ENCODE data around the gene NSF. TPM values are rescaled to one million over a fixed set of nuclear protein-coding genes. Genes with fewer than 3 reads are reported as not detected.
"Not testable (repeated sequence)": the region's sequence is repeated elsewhere in the genome, so short reads cannot be mapped to it uniquely, and the experiment has no call there.

NSF gene
- total RNA-seq, 1 donor from 2014 or later = 36.1 TPM

GRCh38 chr17:46753776-46754175 is 163.3 kb downstream of the NSF start:
- no peak for DNase-seq (ENCODE audit: extremely low spot score in 2 of 2)
- Histone ChIP-seq H3K27ac (no peak overlapping the region), H3K4me3 (no peak overlapping the region), H3K9me3 (no peaks in the 10 kb centered on the region), H3K4me1 (no peaks in the 10 kb centered on the region), H3K36me3 (peaks cover 0 to 12% of the 10 kb centered on the region in 2 donors), H3K27me3 (no peaks in the 10 kb centered on the region)
- TF ChIP-seq POLR2A (IDR thresholded peaks at IDR 0.05) = no peak
- TF ChIP-seq POLR2AphosphoS5 (IDR thresholded peaks at IDR 0.05; ENCODE audit: insufficient read depth in 1 of 2, low read depth in 1 of 2) = no peak
- no peak for TF ChIP-seq CTCF (IDR thresholded peaks at IDR 0.05)
- intact Hi-C loops (cut with DNase I) = no loop called here

- Histone ChIP-seq H3K9me3 (no peaks in the 10 kb centered on the region), H3K4me1 (no peaks in the 10 kb centered on the region), H3K27me3 (no peaks in the 10 kb centered on the region), H3K27ac (no peak overlapping the region), H3K4me3 (no peak overlapping the region), H3K36me3 (peaks cover 0 to 12% of the 10 kb centered on the region in 2 donors)
- intact Hi-C loops (cut with DNase I) = no loop called here
- DNase-seq (ENCODE audit: extremely low spot score in 2 of 2) = no peak
- TF ChIP-seq POLR2A (IDR thresholded peaks at IDR 0.05) (no peak), POLR2AphosphoS5 (IDR thresholded peaks at IDR 0.05; ENCODE audit: insufficient read depth in 1 of 2, low read depth in 1 of 2) (no peak), CTCF (IDR thresholded peaks at IDR 0.05) (no peak)
Observed at GRCh38 chr17:46756081-46756735, 165.7 kb downstream of the NSF start.

- Histone ChIP-seq H3K9me3 (no peaks in the 10 kb centered on the region), H3K4me1 (no peaks in the 10 kb centered on the region), H3K27me3 (no peaks in the 10 kb centered on the region), H3K4me3 (no peak overlapping the region), H3K27ac (no peak overlapping the region), H3K36me3 (peaks cover 0 to 7% of the 10 kb centered on the region in 2 donors)
- DNase-seq (ENCODE audit: extremely low spot score in 2 of 2) = no peak
- intact Hi-C loops (cut with DNase I) = no loop called here
- TF ChIP-seq POLR2AphosphoS5 (IDR thresholded peaks at IDR 0.05; ENCODE audit: insufficient read depth in 1 of 2, low read depth in 1 of 2) (no peak), CTCF (IDR thresholded peaks at IDR 0.05) (no peak), POLR2A (IDR thresholded peaks at IDR 0.05) (no peak)
Observed at GRCh38 chr17:46756861-46757260, 166.4 kb downstream of the NSF start.

- H3K4me3 ChIP-seq; H3K27me3 ChIP-seq; H3K9me3 ChIP-seq; intact Hi-C loops (cut with DNase I); H3K36me3 ChIP-seq; H3K27ac ChIP-seq; H3K4me1 ChIP-seq; DNase-seq (ENCODE audit: extremely low spot score in 2 of 2): not testable (repeated sequence)
Observed at GRCh38 chr17:46757588-46757987, 167.1 kb downstream of the NSF start.

- H3K9me3 ChIP-seq = no peaks in the 10 kb centered on the region
- peaks cover 0 to 4% of the 10 kb centered on the region in 2 donors for H3K36me3 ChIP-seq
- no peaks in the 10 kb centered on the region for H3K4me1 ChIP-seq
- H3K27me3 ChIP-seq = no peaks in the 10 kb centered on the region
- intact Hi-C loops (cut with DNase I) = no loop called here
- no peak for TF ChIP-seq POLR2AphosphoS5 (IDR thresholded peaks at IDR 0.05; ENCODE audit: insufficient read depth in 1 of 2, low read depth in 1 of 2)
- TF ChIP-seq POLR2A (IDR thresholded peaks at IDR 0.05) = no peak
- no peak for TF ChIP-seq CTCF (IDR thresholded peaks at IDR 0.05)
- H3K4me3 ChIP-seq = no peak overlapping the region
- H3K27ac ChIP-seq = no peak overlapping the region
- DNase-seq (ENCODE audit: extremely low spot score in 2 of 2) = no peak
Observed at GRCh38 chr17:46758614-46759013, 168.1 kb downstream of the NSF start.
